MM.1S (cell line): ENCODE data around the gene KLHDC3.

Experiments used
- DNase-seq: peaks from one replicate; pipeline ENCODE4 v3.0.0-alpha.2; 2015
- H2AFZ ChIP-seq: fragments of 300-600 bp; sonication (generic); 2 replicates; pipeline ENCODE4 v1.6.0; 2016; ENCODE audit warnings: antibody characterized with exemption, low read length
- H3F3A ChIP-seq: fragments of 300-600 bp; sonication (generic); 2 replicates; pipeline ENCODE4 v1.6.1; 2016; ENCODE audit warnings: mild to moderate bottlenecking, antibody characterized with exemption, low read length, moderate library complexity, mixed read lengths; ENCODE audit not compliant: insufficient read depth
- H3K27ac ChIP-seq: fragments of 300-600 bp; sonication (generic); 2 replicates; pipeline ENCODE4 v1.5.1; 2016; ENCODE audit warnings: mild to moderate bottlenecking, low read length
- H3K27me3 ChIP-seq: fragments of 300-600 bp; sonication (generic); replicated peaks from 2 replicates; pipeline ENCODE4 v1.6.0; 2016; ENCODE audit warnings: low read length; ENCODE audit not compliant: insufficient read depth
- H3K36me3 ChIP-seq: fragments of 300-600 bp; sonication (generic); replicated peaks from 2 replicates; pipeline ENCODE4 v1.6.1; 2016; ENCODE audit warnings: mild to moderate bottlenecking, low read length, mixed read lengths; ENCODE audit not compliant: insufficient read depth
- H3K4me1 ChIP-seq: fragments of 300-600 bp; sonication (generic); 2 replicates; pipeline ENCODE4 v1.6.1; 2016; ENCODE audit warnings: low read length, mixed read lengths
- H3K4me2 ChIP-seq: fragments of 300-600 bp; sonication (generic); 2 replicates; pipeline ENCODE4 v1.6.0; 2016; ENCODE audit warnings: low read depth, low read length
- H3K4me3 ChIP-seq: fragments of 300-600 bp; sonication (generic); 2 replicates; pipeline ENCODE4 v1.5.1; 2016; ENCODE audit warnings: low read length, mixed read lengths
- H3K79me2 ChIP-seq: fragments of 300-600 bp; sonication (generic); 2 replicates; pipeline ENCODE4 v1.6.1; 2016; ENCODE audit warnings: mixed run types, low read length, mixed read lengths
- H3K9ac ChIP-seq: fragments of 300-600 bp; sonication (generic); 2 replicates; pipeline ENCODE4 v1.6.1; 2016; ENCODE audit warnings: low read length, mixed read lengths
- H3K9me2 ChIP-seq: fragments of 300-600 bp; sonication (generic); replicated peaks from 2 replicates; pipeline ENCODE4 v1.6.1; 2016; ENCODE audit warnings: mild to moderate bottlenecking, low read length, mixed read lengths; ENCODE audit not compliant: insufficient read depth
- H3K9me3 ChIP-seq: fragments of 300-600 bp; sonication (generic); replicated peaks from 2 replicates; pipeline ENCODE4 v1.6.1; 2016; ENCODE audit warnings: mild to moderate bottlenecking, low read length, mixed read lengths; ENCODE audit not compliant: insufficient read depth
- H4K20me1 ChIP-seq: fragments of 300-600 bp; sonication (generic); 2 replicates; pipeline ENCODE4 v1.6.1; 2016; ENCODE audit warnings: mild to moderate bottlenecking, low read length, moderate library complexity, mixed read lengths; ENCODE audit not compliant: insufficient read depth
- EZH2 ChIP-seq: fragments of 300-600 bp; sonication (generic); optimal IDR thresholded peaks from 2 replicates; pipeline ENCODE3; 2017; ENCODE audit warnings: low read depth, mild to moderate bottlenecking, antibody characterized with exemption, low read length, mixed read lengths
- EZH2phosphoT487 ChIP-seq: fragments of 300-600 bp; sonication (generic); IDR thresholded peaks from 2 replicates; pipeline ENCODE4 v1.6.1; 2018; ENCODE audit warnings: antibody characterized with exemption, low read length
- TF ChIP-seq, protein P1 (sequence below): fragments of 300-600 bp; sonication (generic); IDR thresholded peaks from 2 replicates; pipeline ENCODE4 v1.5.1; 2016; ENCODE audit warnings: antibody characterized with exemption, low read length, mixed read lengths

KLHDC3 gene, protein sequence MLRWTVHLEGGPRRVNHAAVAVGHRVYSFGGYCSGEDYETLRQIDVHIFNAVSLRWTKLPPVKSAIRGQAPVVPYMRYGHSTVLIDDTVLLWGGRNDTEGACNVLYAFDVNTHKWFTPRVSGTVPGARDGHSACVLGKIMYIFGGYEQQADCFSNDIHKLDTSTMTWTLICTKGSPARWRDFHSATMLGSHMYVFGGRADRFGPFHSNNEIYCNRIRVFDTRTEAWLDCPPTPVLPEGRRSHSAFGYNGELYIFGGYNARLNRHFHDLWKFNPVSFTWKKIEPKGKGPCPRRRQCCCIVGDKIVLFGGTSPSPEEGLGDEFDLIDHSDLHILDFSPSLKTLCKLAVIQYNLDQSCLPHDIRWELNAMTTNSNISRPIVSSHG

DNA sequence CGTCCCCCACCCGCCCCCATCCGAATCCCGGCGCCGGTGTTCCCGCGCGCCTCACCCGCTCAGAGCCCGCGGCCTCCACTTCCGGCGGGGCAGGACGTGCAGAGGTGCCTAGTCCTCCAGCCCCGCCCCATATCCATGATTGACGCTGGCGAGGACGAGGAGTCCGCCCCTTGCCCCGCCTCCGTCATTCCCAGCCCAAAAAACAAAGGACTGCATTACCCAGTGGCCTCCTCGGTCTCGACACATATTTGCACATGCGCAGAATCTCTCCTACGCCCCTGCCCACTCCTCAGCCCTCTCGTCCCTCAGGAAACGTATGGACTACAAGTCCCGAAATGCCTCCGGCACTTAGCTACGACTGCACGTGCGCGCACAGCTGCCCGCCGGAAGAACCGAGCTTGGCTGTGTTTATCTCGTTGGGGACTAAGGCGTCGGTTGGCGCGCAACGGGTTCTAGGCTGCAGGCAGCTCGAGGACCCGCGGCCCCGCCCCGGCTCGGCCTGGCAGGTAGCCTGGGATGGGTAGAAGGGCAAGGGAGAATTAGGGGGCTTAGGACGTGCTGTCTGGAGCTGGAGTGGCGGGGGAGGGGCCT, at the start of gene KLHDC3, which contains the start of gene MEA1:
Gene KLHDC3 (plus strand): TSS at position 407 of the 591 bp plus-strand sequence. CDS start 2,944 bp downstream, outside the sequence.
Gene MEA1 (minus strand): TSS at position 104 of the 591 bp plus-strand sequence. CDS start 133 bp downstream, outside the sequence.
- Histone ChIP-seq H3K9me3 (no peaks in the 10 kb centered on the region), H3K4me2 (peak within 1 kb of the TSS; percentile 99), H3K36me3 (no peaks in the 10 kb centered on the region; the same call in 1 of the 2 replicates), H3K79me2 (peaks cover 58% of the 10 kb centered on the region), H3K27ac (no peak within 1 kb of the TSS; the same call in 1 of the 2 replicates), H2AFZ (peak within 1 kb of the TSS; percentile 97), H3K27me3 (no peaks in the 10 kb centered on the region), H4K20me1 (no peaks in the 10 kb centered on the region), H3K9ac (peak within 1 kb of the TSS; percentile 84), H3F3A (no peaks in the 10 kb centered on the region), H3K9me2 (no peaks in the 10 kb centered on the region), H3K4me1 (peaks cover 9% of the 10 kb centered on the region; the same call in 1 of the 2 replicates), H3K4me3 (peak within 1 kb of the TSS; percentile 96)
- peak; percentile 100 for DNase-seq
- TF ChIP-seq, protein P1, sequence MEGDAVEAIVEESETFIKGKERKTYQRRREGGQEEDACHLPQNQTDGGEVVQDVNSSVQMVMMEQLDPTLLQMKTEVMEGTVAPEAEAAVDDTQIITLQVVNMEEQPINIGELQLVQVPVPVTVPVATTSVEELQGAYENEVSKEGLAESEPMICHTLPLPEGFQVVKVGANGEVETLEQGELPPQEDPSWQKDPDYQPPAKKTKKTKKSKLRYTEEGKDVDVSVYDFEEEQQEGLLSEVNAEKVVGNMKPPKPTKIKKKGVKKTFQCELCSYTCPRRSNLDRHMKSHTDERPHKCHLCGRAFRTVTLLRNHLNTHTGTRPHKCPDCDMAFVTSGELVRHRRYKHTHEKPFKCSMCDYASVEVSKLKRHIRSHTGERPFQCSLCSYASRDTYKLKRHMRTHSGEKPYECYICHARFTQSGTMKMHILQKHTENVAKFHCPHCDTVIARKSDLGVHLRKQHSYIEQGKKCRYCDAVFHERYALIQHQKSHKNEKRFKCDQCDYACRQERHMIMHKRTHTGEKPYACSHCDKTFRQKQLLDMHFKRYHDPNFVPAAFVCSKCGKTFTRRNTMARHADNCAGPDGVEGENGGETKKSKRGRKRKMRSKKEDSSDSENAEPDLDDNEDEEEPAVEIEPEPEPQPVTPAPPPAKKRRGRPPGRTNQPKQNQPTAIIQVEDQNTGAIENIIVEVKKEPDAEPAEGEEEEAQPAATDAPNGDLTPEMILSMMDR: no peak
- TF ChIP-seq EZH2phosphoT487 (no peak), EZH2 (no peak)

DNA sequence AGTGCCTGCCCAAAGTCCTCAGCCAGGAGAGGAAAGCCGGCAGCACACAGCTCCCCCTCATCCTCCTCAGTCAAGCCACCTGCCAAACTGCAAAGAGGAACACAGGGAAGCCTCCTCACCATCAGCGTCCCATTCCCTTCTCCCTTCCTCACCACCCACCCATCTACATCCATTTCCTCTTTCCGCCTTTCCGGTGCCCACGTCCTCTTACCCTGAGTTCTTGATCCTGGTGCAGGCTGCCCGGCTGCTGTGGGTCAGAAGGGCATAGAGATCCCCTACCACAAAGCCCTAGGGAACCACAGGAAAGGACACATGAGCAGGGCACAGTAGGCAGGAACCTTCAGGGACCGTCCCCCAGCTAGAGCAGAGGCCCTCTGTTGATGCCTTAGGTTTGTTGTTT, 47.5 kb upstream of the KLHDC3 start:
- no peaks in the 10 kb centered on the region for H3K9me2 ChIP-seq
- H3F3A ChIP-seq: no peaks in the 10 kb centered on the region
- TF ChIP-seq EZH2 (no peak), EZH2phosphoT487 (no peak)
- TF ChIP-seq, protein P1: no peak
- H3K4me2 ChIP-seq: no peak overlapping the region
- no peaks in the 10 kb centered on the region for H3K9me3 ChIP-seq
- no peak overlapping the region for H2AFZ ChIP-seq
- DNase-seq: no peak
- H3K4me1 ChIP-seq: no peaks in the 10 kb centered on the region
- H3K4me3 ChIP-seq: no peak overlapping the region
- H3K36me3 ChIP-seq: no peaks in the 10 kb centered on the region
- H4K20me1 ChIP-seq: no peaks in the 10 kb centered on the region
- H3K9ac ChIP-seq: no peak overlapping the region
- no peak overlapping the region for H3K27ac ChIP-seq
- H3K79me2 ChIP-seq: no peaks in the 10 kb centered on the region
- H3K27me3 ChIP-seq: no peaks in the 10 kb centered on the region

DNA sequence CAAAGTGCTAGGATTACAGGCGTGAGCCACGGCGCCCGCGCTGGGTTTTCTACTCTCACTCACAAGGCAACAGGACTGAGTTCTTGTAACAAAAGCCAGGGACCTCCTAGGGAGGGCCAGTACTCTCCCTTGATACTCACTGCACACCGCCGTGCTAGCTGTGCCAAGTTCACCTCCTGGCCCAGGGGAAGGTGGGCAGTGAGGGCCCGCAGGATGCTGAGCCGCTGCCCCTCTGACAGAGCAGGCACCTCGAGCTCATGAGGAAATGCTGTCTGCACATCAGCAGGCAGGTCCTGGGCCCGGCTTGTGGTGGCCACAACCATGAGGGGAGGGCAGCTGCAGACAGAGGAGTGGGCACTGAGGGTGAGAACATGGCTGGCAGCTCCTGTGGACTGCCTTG, 46.8 kb upstream of the KLHDC3 start:
- Histone ChIP-seq H2AFZ (no peak overlapping the region), H4K20me1 (no peaks in the 10 kb centered on the region), H3K4me1 (no peaks in the 10 kb centered on the region), H3K9me2 (no peaks in the 10 kb centered on the region), H3K27me3 (no peaks in the 10 kb centered on the region), H3F3A (no peaks in the 10 kb centered on the region), H3K4me3 (no peak overlapping the region), H3K36me3 (no peaks in the 10 kb centered on the region), H3K4me2 (no peak overlapping the region), H3K9me3 (no peaks in the 10 kb centered on the region), H3K27ac (no peak overlapping the region), H3K79me2 (no peaks in the 10 kb centered on the region), H3K9ac (no peak overlapping the region)
- no peak for TF ChIP-seq EZH2phosphoT487
- TF ChIP-seq, protein P1: no peak
- TF ChIP-seq EZH2: no peak
- DNase-seq: no peak
